Body of pancreas (tissue), 4 donors: ENCODE results near the gene NEGR1. TPM values are rescaled to one million over a fixed set of nuclear protein-coding genes. Genes with fewer than 3 reads are reported as not detected.
"Not testable (repeated sequence)": the region's sequence is repeated elsewhere in the genome, so short reads cannot be mapped to it uniquely, and the experiment has no call there.

Experiments used
- ATAC-seq: fragments of 150-250 bp; one replicate; pipeline ENCODE4 v1.9.1; 2016
- DNase-seq, 4 donors: peaks; one replicate each; pipeline ENCODE4 v3.0.0-alpha.2; 2019
- H3K27ac ChIP-seq, 4 donors: fragments of 200-600 bp; sonication (generic); 1 replicate in 3 of 4; 2 replicates in 1 of 4; pipeline versions ENCODE4 v1.5.1 to v1.6.1; 2016 to 2019; ENCODE audit warnings: mild to moderate bottlenecking in 1 of 4, mixed read lengths in 1 of 4, moderate library complexity in 1 of 4
- H3K27me3 ChIP-seq, 2 donors: fragments of 200-600 bp; sonication (generic); one replicate each; pipeline ENCODE4 v1.6.0; 2016; ENCODE audit warnings: mild to moderate bottlenecking in 1 of 2
- H3K36me3 ChIP-seq, 2 donors: fragments of 200-600 bp; sonication (generic); replicated peaks in 1 of 2; 2 replicates each; pipeline ENCODE4 v1.5.1; 2016; ENCODE audit warnings: low read depth in 2 of 2; ENCODE audit not compliant: insufficient read depth in 1 of 2
- H3K4me1 ChIP-seq: fragments of 200-600 bp; sonication (generic); one replicate; pipeline ENCODE4 v1.6.0; 2016
- H3K4me3 ChIP-seq, 2 donors: fragments of 200-600 bp; sonication (generic); 1 replicate in 1 of 2; 2 replicates in 1 of 2; pipeline ENCODE4 v1.5.1; 2016 to 2019
- H3K9me3 ChIP-seq, 3 donors: fragments of 200-600 bp; sonication (generic); 1 replicate in 2 of 3; 2 replicates in 1 of 3; pipeline ENCODE4 v1.5.1; 2016
- POLR2A ChIP-seq, 3 donors: fragments of 450-650 bp; IDR thresholded peaks; one replicate each; pipeline ENCODE4 v1.6.1; 2016; ENCODE audit warnings: antibody characterized with exemption in 3 of 3, mild to moderate bottlenecking in 2 of 3
- WGBS, 2 donors: methylation state at CpG; one replicate each; pipeline ENCODE4 v1.1.5; 2017; 5-methylcytosine and 5-hydroxymethylcytosine counted together
- intact Hi-C: fragments of 100-400 bp; cut with DNase I; formaldehyde crosslinking; loops from one replicate; pipeline ENCODE4 v1.15.1; 2023
- total RNA-seq, 2 donors: library from RNA; depleted of rRNA; stranded (reverse); fragments of >200 nt; gene quantifications; one replicate each; pipeline ENCODE4 v1.1.0, GENCODE V29; 2016
- TF ChIP-seq, protein P1 (sequence below), 7 experiments: fragments of 450-650 bp in 4 of 7; fragments of 200-600 bp in 3 of 7; sonication (generic) in 3 of 7; IDR thresholded peaks; one replicate each; pipeline ENCODE4 v1.5.1; 2016 to 2019; ENCODE audit warnings: antibody characterized with exemption in 7 of 7

The NEGR1 gene
- total RNA-seq, 2 donors from 2014 or later: 6.3 to 9.6 TPM

DNA sequence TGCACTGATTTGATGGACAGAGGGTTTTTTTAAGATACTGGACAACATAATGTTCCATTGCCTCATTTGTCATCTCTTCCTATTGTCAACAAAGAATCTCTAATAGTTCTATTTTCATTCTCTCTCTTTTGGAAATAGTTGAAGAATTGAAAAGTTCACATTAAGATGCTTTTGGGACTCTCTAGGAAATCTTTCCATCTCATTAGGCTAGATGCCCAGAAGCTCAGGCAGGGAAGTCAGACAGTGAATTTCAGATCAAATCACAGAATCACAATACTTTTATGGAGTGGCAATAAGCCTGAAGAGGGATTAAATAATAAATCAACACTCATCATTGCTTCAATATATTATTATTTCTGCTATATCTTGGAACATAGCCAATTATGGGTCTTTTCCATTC, 29.2 kb downstream of the NEGR1 start:
- TF ChIP-seq POLR2A (IDR thresholded peaks at IDR 0.05): no peak
- TF ChIP-seq, protein P1, sequence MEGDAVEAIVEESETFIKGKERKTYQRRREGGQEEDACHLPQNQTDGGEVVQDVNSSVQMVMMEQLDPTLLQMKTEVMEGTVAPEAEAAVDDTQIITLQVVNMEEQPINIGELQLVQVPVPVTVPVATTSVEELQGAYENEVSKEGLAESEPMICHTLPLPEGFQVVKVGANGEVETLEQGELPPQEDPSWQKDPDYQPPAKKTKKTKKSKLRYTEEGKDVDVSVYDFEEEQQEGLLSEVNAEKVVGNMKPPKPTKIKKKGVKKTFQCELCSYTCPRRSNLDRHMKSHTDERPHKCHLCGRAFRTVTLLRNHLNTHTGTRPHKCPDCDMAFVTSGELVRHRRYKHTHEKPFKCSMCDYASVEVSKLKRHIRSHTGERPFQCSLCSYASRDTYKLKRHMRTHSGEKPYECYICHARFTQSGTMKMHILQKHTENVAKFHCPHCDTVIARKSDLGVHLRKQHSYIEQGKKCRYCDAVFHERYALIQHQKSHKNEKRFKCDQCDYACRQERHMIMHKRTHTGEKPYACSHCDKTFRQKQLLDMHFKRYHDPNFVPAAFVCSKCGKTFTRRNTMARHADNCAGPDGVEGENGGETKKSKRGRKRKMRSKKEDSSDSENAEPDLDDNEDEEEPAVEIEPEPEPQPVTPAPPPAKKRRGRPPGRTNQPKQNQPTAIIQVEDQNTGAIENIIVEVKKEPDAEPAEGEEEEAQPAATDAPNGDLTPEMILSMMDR (IDR thresholded peaks at IDR 0.05): no peak
- Histone ChIP-seq H3K9me3 (no peaks in the 10 kb centered on the region), H3K36me3 (no peaks in the 10 kb centered on the region), H3K4me1 (no peaks in the 10 kb centered on the region), H3K27me3 (no peaks in the 10 kb centered on the region), H3K4me3 (no peak overlapping the region), H3K27ac (no peak overlapping the region)
- no peak for DNase-seq
- no peak for ATAC-seq
- intact Hi-C loops: no loop called here

DNA sequence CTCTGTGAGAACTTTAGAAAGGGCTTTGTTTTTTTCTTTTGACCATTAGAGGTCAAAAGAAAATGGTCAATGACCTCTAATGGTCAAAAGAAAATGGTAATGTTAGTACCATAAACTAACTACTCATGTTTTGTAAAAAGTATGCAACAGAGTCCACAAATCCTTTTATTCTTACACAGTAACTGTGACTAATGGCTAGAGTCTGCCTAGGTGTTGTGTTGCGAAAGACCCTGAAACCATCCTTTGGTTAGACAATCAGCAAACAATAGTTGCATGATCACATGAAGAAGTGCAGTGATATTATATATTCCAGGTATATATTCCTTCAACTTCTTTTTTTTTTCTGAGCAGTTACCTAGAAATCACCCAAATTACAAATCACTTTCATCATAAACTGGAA, 40.9 kb downstream of the NEGR1 start:
- no peak overlapping the region for H3K27ac ChIP-seq
- H3K4me3 ChIP-seq: no peak overlapping the region
- intact Hi-C loops: no loop called here
- 83 to 85% methylated on average over 1 of the region's 1 CpG for WGBS, 2 donors
- H3K4me1 ChIP-seq: no peaks in the 10 kb centered on the region
- no peaks in the 10 kb centered on the region for H3K36me3 ChIP-seq
- no peak for ATAC-seq
- no peaks in the 10 kb centered on the region for H3K9me3 ChIP-seq
- TF ChIP-seq, protein P1 (IDR thresholded peaks at IDR 0.05): no peak
- TF ChIP-seq POLR2A (IDR thresholded peaks at IDR 0.05): no peak
- H3K27me3 ChIP-seq: no peaks in the 10 kb centered on the region
- DNase-seq: no peak

DNA sequence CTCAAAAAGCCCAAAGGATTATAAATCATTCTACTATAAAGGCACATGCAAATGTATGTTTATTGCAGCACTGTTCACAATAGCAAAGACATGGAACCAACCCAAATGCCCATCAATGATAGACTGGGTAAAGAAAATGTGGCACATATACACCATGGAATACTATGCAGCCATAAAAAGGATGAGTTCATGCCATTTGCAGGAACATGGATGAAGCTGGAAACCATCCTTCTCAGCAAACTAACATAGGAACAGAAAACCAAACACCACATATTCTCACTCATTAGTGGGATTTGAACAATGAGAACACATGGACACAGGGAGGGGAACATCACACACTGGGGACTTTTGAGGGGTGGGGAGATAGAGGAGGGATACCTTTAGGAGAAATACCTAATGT, 46.4 kb downstream of the NEGR1 start:
- H3K36me3 ChIP-seq, H3K4me1 ChIP-seq, H3K27ac ChIP-seq, DNase-seq, H3K4me3 ChIP-seq, ATAC-seq, H3K27me3 ChIP-seq, intact Hi-C loops, H3K9me3 ChIP-seq: not testable (repeated sequence)

DNA sequence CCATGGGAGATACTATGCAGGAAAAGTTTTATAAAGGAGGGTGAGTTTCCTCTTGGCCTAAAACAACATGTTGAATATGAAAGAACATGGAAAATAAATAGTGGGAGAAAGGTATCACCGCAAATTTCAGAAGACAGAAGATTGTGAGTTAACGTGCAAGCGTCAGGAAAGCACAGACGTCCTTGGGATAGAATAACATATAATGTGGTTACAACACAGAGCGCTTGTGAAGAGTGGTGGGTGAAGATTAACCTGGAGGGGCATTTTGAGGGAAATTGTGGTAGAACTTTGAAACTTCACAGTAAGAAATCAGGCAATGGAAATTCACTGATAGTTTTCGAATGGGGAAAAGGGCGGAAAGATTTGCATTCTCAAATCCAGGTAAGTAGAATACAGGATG, 47.3 kb downstream of the NEGR1 start:
- no peaks in the 10 kb centered on the region for H3K27me3 ChIP-seq
- ATAC-seq (no peak), DNase-seq (no peak)
- intact Hi-C loops: no loop called here
- 50 to 51% methylated on average over 7 of the region's 7 CpGs for WGBS, 2 donors
- H3K36me3 ChIP-seq: no peaks in the 10 kb centered on the region
- TF ChIP-seq, protein P1 (IDR thresholded peaks at IDR 0.05): no peak
- no peak for TF ChIP-seq POLR2A (IDR thresholded peaks at IDR 0.05)
- no peak overlapping the region for H3K27ac ChIP-seq
- no peaks in the 10 kb centered on the region for H3K4me1 ChIP-seq
- H3K9me3 ChIP-seq: no peaks in the 10 kb centered on the region
- no peak overlapping the region for H3K4me3 ChIP-seq

DNA sequence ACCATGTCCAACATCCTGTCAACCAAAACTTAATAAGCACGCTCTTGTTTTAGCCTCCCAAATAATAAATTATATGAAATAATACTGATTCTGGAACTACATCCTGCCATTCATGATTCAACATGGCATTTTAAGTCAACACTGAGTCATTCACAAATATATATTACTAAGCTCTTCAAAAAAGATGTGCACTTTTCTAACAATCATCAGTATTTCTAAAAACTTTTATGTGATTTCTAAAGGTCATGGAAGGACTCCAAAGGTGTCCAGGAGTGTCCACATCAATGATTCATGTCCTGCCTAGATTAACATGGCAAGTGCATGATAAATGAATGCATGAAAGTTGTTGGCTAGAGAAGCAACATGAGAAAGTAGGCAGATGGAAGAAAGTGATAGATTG, 51.6 kb downstream of the NEGR1 start:
- Histone ChIP-seq H3K27me3 (no peaks in the 10 kb centered on the region), H3K4me3 (no peak overlapping the region), H3K9me3 (no peaks in the 10 kb centered on the region), H3K27ac (no peak overlapping the region), H3K36me3 (no peaks in the 10 kb centered on the region), H3K4me1 (no peaks in the 10 kb centered on the region)
- no peak for TF ChIP-seq POLR2A (IDR thresholded peaks at IDR 0.05)
- TF ChIP-seq, protein P1 (IDR thresholded peaks at IDR 0.05): no peak
- ATAC-seq (no peak), DNase-seq (no peak)
- intact Hi-C loops: no loop called here
- 78 to 82% methylated on average over 1 of the region's 1 CpG for WGBS, 2 donors
